Stimulated activated CD8-positive, alpha-beta memory T cell treated with anti-CD3 and anti-CD28 coated beads, Interleukin-2, amount 100 ng/mL, for 1 hour (primary cell): ENCODE measurements around the gene FBXO31.
A peak's percentile ranks its signal among the peaks of the same experiment; 100 is the strongest.
"Not testable (repeated sequence)": the region's sequence is repeated elsewhere in the genome, so short reads cannot be mapped to it uniquely, and the experiment has no call there.

ENCODE experiments used
- DNase-seq, 2 donors: peaks; one replicate each; pipeline ENCODE4 v3.0.0-alpha.2; 2020; ENCODE audit warnings: low read depth in 2 of 2

FBXO31 gene

DNA sequence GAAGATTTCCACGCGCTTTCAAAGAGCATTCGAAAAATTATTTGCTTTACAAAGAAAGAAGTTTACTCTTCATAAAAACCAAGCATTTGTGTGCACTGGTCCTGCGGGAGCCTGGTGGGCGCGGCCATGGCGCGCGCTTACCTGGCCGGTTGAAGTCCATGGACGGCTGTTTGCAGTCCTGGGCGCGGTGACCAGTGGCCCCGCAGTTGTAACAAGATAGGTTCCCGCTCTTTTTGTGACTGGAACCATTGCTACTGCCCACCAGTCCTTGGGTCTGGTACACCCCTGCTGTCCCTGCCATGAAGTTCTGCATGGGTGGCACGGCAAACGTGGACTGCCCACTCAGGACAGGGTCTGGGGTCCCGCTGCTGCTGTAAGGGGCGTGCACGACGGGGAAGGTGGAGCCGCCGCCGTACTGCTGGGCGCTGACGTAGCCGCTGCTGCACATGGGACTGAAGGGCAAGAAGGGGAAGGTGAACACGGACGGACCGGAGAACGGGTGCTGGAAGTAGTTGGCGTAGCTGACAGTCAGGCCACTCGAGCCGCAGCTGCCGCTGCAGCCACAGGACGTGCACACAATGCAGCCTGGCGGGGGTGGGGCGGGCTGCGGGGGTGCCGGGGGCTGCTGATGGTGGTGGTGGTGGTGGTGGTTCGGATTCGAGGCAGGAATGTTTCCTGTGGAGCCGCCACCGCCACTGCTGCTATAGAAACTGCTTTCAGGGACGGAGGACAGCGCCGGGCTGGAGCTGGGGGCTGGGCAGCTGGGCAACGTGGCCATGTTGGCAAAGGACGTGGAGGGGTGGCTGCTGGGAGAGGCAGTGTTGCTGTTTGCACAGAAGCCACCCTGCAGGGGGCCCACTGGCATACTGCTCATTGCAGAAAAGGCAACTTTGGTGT is 28.0 kb upstream of the FBXO31 start:
- DNase-seq: no peak

DNA sequence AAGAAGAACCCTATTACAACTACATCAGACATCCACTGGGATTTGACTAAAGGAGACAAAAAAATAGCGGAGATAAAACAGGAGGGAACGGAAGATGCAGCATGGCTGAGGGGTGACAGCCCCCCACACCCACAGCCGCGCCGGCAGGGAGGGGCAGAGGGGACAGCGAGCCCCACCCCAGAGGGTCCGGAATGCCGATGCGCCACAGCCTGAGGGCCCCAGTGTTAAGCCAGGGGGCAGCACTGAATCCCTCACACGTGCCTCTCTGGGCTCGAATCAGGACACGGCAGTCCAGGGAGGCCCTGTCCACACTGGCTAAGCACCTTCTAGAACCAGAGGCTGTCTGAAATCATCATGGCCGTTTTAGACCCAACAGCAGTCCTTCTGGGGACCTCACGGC is 27.4 kb upstream of the FBXO31 start:
- no peak for DNase-seq

DNA sequence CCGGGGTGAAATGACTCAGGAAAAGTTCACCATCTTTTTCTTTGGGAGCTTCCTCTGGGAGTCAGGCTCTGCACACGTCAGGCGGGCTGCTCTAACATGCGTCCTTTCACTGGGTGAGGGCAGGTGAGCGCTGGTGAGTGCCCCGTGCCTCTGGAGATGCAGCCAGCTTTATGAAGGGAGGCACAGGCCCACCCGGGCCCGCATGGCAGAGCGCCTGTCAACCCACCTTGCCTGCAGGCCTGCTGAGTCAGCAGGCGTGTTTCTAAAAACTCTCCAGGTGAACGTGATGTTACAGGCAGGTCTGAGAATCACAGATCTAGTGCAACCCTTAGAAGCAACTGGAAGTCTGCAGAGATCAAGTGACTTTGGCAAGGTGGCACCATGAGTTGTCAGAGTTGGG is 27.0 kb upstream of the FBXO31 start:
- no peak for DNase-seq

DNA sequence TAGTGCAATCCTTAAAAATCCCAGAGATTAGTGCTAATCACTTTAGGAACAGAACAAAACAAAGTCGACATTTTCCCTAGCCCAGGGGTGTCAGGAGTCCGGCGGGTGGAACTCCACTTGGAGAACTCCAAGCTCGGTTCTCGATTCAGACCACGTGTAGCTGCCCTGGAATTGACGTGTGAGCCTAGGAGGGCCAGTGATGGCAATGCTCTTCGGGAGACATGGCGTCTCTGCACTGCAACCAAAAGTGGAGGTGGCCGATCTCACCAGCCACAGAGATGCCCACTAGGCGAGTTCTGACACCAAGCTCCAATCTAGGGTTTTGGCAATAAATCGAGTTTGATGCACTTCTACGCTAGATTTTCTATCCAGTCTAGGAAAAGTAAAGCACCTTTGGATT is 26.2 kb upstream of the FBXO31 start:
- DNase-seq: no peak

DNA sequence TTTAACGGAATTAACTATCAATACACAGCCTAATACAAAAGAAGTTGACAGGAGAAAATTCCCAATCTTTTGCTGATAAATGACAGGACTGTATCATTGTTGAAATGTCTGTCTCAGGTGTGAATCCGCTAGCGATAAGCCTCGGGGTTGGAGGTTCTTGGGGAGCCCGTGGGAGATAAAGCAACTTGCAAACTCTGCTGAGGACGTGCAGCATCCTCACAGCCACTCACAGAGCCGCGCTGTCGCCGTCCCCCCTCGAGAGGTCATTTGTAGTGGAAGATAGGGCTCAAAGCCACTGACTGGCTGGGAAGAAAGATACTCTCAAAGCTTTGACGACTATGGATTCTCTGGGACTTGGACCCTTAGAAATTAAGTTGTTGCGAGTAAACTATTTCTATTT is 25.6 kb upstream of the FBXO31 start:
- DNase-seq: no peak

DNA sequence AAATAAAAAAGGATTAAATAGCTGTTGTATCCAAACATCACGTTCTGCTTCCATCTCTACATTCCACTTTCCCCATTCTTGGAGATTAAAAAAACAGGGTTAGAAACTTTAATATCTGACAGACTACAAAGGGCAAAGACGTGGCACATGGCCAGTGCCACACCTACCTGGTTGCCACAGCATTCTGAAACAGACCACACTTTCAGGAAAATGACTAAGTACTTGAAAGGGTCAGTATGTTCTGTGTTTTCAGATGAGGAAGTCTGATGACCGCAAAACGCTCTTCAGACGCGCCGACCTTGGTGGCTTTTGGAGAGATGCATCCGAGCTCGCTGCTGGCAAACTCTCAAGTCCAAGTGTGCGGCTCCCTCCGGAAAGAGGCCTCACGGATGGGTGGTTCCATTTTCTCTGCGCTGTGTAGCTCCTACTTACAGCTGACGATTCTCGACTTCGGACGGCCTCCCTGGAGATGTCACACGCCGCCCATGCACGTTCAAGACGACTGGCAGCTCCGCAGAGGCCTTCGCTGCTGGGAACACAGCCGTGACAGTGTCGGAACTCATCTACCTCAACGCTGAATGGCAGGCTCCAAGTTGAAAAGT is 24.0 kb upstream of the FBXO31 start:
- DNase-seq: no peak

DNA sequence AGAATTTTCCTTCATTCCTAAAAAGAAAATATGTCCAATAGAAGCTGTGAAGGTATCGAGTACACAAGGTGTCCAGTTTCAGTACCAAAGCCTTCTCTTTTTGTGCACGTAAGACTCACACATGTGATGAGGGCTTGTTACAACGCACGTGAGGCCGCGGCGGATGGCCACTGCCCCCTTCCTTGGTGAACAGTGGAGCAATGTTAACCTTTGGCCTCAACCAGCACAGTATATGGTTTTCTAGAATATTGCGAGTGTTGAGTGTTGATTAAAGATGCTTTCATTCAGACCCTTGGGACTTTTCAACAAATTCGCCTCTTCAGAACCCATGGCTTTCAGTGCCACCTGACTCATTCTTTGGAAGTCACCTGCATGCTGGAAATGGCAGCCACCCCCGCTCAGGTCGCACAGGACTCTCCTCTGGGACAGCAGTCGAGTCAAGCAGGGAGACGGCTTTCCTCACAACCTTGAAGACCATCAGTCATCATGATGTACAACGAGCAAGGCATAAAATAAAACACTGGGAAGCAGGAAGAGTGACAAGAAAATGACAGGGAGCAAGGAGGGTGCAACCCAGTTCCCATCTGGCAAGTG is 23.0 kb upstream of the FBXO31 start:
- no peak for DNase-seq

DNA sequence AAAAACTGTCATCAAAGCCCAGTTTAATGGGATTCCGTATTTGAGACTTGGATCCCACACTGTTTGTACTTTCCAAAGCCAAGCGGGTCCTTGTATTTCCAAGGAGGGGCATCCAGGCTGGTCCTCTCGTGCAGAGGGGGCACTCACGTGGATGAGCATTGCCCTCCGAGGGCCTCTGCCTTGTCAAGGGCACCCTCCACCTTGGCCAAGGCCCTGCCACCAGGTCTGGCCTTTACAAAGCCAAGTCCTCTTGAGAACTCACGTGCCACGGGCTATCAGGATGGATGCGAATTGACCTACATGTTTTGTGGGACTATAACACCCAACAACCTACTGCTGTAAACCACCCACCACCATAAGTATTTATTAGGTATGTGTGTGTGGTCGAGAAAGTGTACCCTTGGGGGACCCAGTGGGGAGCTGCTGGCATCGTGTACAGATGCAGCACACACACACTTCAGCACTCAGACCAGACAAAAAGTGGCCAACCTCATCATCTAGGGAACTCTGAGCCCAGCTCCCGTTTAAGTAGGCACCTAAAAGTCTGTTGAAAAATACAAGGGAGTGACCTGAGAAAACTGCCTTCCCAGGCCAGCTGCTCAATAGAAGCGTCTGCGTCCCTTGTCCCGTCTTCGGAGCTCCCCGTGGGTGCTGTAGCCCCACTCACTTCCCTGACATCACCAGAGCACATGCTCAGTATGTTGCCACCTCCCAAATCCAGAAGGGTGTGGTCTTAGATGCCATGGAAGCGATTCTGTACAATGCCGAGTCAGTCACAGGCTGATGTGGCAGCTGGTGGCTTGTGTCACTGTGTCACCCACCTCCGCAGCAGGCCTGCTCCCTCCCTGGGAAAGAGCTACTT is 21.4 kb upstream of the FBXO31 start:
- DNase-seq: no peak

DNA sequence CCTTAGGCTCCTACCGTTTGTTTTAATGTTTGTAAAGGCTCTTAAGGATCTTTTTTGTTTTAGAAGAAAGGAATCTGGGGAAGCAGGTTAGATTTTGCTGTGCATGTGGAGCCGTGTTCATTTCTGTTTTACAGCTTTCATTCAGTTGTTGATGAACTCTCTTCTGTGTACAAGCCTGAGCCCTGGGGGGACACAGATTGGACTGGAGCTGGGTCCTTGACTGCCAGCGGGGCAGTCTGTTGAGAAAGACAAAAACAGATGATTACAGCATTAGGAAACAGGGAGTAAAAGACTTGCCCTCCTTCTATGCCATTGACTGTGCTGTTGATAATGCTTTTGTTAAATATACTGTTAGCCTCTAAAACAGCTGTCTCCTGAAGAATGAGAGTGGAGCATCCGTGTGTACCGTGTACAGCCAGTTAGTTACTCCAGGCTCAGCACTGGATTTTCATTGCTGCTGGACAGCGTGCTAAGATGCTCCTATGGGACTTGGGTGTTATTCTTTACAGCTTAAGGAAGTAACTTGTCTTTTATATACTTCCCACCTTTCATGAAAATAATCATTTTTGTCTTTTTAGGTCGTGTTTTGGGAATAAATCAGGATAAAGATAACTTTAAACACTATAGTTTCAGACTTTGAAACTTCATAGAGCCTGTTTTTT is 11.7 kb upstream of the FBXO31 start:
- no peak for DNase-seq

DNA sequence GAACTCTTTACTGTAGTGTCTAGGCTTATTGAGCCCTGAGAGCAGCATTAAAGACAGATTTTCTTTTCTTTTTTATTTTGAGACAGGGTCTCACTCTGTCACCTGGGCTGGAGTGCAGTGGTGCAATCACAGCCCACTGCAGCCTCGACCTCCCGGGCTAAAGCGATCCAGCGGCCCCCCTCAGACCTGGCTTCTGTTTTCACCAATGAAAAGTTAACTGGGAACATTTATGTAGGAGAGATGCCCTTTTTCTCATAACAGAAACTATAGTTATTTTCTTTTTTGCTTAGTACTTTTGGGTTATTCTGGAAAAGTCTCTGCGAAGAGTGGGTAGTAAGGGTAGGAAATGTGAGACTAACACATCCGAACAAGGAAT is 10.1 kb upstream of the FBXO31 start:
- no peak for DNase-seq

DNA sequence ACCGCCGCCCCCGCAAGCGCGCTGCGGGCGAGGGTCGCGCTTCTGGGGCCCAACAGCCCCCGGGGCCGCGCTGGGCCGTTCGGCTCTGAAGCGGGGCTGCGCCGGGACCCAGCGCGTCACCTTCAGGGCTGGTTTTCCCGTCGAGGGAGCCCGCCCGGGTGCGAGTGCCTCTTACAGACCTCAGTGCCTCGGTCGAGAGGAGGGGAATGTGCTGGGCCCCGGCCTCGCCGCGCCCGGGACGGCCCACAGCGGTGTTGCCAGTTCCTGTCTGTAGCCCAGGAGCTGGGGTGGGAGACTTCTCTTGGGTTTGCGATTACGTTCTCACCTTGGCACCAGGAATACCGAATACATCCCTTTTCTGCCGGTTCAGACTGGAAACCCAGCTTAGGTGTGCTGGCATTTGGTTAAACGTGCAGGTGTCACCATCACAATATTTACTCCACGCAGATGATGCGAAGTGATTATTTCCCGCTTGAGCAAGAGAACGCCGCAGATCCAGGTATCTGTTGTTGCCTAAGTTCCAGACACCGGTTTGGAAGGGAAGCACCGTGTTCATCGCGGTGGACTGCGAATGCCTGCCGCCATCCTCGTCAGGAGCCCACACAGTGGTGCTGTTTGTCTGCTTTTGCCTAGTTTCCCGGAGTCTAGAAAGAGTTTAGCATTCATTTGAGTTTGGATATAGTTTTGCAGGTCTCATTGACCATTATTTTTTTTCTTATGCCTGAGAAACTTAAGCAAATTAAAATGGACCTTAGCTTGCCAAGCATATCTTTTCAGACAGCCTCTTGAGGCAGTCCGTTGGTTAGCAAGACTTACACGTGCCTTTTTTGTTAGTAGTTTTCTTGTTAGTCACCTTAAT is 9.5 kb upstream of the FBXO31 start:
- DNase-seq: no peak

DNA sequence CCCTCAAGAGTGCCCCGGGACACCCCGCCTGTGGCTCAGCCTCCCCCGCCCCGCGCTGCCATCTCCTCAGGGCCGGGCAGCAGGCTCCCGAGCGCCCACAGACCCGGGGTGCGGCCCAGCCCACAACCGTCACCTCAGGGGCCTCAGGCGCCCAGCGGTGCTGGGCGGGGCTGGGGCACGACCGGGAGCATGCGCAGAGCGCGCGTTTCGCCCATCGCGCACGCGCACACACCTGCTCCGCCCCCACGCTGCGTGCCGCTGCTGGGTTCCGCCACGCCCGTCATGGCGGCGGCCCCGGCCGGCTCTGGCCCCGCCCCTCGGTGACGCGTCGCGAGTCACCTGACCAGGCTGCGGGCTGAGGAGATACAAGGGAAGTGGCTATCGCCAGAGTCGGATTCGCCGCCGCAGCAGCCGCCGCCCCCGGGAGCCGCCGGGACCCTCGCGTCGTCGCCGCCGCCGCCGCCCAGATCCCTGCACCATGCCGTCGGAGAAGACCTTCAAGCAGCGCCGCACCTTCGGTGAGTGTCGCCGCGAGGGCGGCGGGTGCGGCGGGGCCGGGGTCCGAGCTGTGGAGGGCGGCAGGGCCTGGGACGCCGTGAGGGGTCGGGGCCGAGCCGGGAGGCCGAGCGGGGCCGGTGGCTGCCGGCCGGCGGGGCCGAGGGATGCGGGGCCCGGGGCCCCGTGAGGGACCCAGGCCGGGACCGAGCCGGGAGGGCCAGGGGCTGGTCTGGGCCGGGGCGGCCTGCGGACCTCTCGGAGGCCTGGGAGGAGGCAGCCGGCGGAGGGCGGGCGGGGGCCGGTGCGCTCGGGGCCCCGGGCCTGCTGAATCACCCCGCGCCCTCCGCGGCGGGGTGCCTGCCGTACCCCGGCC is 8.6 kb upstream of the FBXO31 start, which contains the start of gene MAP1LC3B:
TSS of gene MAP1LC3B (plus strand) at position 387 of the 871 bp plus-strand sequence. CDS start at position 479, 92 bp downstream.
- DNase-seq: peak; percentile 95 to 98

DNA sequence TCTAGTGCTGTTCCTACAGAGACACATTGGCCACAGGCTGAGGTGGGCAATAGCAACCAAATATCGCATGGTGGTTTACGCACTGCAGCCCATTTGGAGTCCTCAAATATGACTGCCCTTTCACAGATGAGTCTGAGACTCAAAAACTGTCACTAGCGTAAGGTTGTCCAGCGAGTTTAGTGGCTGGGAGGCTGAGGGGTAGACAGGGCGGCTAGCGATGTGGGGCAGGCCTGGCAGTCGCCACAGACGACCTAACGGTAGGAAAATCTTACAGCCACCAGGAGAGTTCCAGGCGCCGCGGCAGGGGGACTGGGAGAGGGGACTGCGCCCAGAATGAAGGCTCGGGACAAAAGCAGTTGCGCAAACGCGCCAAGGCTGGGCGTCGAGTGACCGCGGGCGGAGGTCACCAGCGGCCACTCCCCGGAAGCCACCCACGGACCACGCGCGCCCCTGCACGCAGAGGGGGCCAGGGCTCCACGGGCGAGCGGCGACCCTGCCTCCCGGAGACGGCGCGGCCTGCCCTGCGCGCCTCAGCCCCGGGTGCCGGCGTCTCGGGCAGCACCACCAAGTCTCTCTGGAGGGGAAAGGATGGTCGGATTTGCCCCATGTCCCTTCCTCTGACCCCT is 7.9 kb upstream of the FBXO31 start:
- no peak for DNase-seq

DNA sequence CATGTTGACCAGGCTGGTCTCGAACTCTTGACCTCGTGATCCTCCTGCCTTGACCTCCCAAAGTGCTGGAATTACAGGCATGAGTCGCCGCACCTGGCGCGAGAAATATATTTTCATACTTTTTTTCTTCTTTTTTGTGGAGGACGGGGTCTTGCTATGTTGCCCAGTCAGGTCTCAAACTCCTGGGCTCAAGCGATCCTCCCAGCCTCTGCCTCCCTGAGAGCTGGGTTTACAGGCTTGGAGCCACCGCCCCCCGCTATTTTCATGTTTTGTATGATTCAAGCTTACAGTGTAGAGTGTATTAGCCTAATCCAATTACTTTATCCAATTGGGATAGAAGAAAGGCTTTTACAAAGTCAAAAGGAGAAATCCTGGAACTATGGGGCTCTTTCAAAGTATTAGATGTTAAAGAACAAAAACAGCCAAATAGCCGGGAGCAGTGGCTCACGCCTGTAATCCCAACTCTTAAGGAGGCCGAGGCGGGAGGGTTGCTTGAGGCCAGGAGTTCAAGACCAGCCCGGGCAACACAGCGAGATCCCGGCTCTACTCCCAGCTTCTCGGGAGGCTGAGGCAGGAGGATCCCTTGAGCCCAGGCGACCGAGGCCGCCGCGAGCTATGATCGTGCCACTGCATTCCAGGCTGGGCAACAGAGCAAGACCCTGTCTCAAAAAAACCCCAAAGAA is 7.2 kb upstream of the FBXO31 start:
- DNase-seq: no peak

DNA sequence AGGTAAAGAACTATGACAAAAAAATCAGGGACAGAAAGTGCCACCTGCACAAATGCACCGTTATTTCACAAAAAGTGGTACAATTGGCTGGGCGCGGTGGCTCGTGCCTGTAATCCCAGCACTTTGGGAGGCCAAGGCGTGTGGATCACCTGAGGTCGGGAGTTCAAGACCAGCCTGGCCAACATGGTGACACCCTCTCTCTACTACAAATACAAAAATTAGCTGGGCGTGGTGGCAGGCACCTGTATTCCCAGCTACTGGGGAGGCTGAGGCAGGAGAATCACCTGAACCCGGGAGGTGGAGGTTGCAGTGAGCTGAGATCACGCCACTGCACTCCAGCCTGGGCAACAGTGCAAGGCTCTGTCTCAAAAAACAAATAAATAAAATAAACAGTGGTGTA is 6.3 kb upstream of the FBXO31 start:
- DNase-seq: not testable (repeated sequence)

DNA sequence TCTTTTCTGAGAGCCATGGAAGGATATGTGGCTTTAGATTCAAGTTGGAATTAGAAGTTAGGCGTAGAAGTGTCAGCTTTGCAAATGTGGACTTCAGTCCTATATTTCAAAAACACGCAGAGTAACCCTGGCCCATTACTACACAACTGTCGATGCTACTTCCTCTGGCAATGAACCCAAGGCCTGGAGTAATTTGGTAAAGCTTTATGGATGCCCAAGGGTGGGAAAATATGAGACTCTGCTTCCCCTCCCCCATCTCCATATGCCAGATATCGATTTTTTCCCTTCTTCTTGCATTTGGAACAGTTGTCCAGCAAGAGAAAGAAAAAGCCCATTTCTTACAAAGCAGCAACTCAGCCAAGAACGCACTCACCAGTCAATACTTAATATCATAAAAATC is 5.7 kb upstream of the FBXO31 start:
- DNase-seq: no peak

DNA sequence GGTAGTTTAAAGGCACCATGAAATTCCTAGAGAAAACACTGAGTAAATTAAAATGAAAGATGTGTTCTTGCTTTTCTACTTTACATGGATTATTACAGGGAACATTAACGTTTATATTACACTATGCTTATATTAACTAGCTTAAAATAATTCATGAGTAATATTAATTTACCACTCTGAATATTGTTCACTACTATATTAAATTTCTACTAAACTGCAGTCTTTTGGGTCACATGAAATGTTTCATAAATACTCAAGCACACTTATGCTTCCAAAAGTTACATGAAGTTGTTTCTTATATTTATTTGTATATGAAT is 5.2 kb upstream of the FBXO31 start:
- DNase-seq: no peak

DNA sequence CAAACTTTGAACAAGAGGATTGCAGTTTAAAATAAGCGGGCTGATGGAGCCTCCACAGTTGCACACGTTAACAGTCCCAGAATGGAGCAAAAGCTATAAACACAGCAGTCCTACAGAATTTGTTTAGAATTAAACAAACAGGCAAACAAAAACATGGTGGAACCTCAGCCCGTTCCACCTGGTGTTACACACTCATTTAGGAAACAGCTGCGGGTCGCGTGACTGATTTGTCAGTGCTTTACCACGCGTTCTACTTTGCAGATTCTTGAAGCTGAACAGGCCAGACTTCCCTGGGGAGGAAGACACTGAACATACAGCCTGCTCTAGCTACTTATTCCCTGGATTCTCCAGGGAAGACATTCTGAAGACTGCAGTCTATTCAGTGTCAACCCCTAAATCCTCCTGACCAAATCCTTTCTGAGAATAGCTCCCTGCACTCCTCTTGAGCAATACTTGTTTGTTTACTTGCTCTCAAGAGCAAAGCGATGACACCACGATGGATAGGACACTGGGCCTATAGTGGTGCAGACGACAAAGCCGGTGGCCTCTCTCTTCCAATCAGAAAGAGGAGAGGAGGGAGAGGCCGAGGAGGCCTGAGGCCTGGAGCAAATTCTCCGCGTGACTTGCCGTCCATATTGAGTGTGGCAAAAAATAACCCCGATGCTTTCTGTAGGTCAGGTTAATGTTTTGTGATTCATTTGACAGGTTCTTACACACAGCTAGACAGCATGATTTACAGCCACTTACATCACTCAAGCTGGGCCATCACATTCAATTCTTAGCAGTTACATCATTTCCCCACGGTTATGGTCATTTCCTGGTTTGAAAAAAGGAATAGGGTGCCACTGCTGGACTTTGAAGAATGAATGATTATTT is 4.6 kb upstream of the FBXO31 start:
- peak; percentile 66 to 69 for DNase-seq
